Testis (tissue), 2 donors: ENCODE data around the gene AMT.

Experiments
- POLR2A ChIP-seq: fragments of 450-650 bp; IDR thresholded peaks from one replicate; pipeline ENCODE4 v1.6.1; 2017; ENCODE audit warnings: antibody characterized with exemption, mild to moderate bottlenecking, moderate library complexity
- TF ChIP-seq, protein P1 (sequence below), 3 experiments: fragments of 450-650 bp in 2 of 3; fragments of 200-600 bp in 1 of 3; sonication (generic) in 1 of 3; IDR thresholded peaks; one replicate each; pipeline ENCODE4 v1.5.1; 2016 to 2019; ENCODE audit warnings: antibody characterized with exemption in 3 of 3, mild to moderate bottlenecking in 2 of 3, moderate library complexity in 1 of 3

DNA sequence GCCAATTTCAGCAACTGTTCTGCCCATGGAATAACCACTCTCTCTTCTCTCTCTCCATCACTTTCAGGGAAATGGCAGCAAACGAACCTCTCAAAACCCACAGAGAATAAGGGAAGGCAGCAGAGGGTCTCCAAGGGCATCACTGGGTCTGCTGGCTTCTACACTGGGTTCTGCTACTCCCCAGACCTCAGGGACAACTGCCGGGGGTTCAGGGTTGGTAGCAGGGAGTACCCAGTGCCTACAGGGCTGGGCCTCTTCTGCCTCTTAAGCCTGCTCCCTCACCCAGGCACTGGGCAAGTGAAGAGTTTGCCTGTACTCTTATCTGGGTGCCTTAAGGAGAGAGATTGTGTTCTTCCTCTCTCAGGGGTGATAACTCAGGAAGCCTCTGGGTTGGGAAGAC, 7.5 kb downstream of the AMT start:
- no peak for TF ChIP-seq POLR2A
- TF ChIP-seq, protein P1, sequence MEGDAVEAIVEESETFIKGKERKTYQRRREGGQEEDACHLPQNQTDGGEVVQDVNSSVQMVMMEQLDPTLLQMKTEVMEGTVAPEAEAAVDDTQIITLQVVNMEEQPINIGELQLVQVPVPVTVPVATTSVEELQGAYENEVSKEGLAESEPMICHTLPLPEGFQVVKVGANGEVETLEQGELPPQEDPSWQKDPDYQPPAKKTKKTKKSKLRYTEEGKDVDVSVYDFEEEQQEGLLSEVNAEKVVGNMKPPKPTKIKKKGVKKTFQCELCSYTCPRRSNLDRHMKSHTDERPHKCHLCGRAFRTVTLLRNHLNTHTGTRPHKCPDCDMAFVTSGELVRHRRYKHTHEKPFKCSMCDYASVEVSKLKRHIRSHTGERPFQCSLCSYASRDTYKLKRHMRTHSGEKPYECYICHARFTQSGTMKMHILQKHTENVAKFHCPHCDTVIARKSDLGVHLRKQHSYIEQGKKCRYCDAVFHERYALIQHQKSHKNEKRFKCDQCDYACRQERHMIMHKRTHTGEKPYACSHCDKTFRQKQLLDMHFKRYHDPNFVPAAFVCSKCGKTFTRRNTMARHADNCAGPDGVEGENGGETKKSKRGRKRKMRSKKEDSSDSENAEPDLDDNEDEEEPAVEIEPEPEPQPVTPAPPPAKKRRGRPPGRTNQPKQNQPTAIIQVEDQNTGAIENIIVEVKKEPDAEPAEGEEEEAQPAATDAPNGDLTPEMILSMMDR (IDR thresholded peaks at IDR 0.05): no peak
